Measurements from ENCODE around the gene PRSS57. TPM values are rescaled to one million over a fixed set of nuclear protein-coding genes. Genes with fewer than 3 reads are reported as not detected.
"Not testable (repeated sequence)": the region's sequence is repeated elsewhere in the genome, so short reads cannot be mapped to it uniquely, and the experiment has no call there.

PRSS57 gene
- total and polyA plus RNA-seq, 4 donors: 0.15 to 1.1 (median 0.33) TPM; not detected in 1

- not testable (repeated sequence) for DNase-seq (ENCODE audit: low read depth in 4 of 6, low spot score in 6 of 6)
- WGBS (ENCODE audit: insufficient coverage): 91% methylated on average over 12 of the region's 15 CpGs
Measured at GRCh38 chr19:698529-698928, 3.3 kb upstream of the PRSS57 start.

GRCh38 chr19:694481-695351 lies 536 bp downstream of the PRSS57 start:
- H3K4me3 ChIP-seq (ENCODE audit: low read depth, low read length): no peak overlapping the region
- peaks cover 8% of the 10 kb centered on the region for H3K27me3 ChIP-seq (ENCODE audit: control insufficient read depth, insufficient read depth, low read length)
- H3K9me3 ChIP-seq (ENCODE audit: control insufficient read depth, insufficient read depth, low read length): no peaks in the 10 kb centered on the region
- H3K27ac ChIP-seq (ENCODE audit: low read depth, low read length): no peak overlapping the region
- H3K36me3 ChIP-seq (ENCODE audit: control insufficient read depth, insufficient read depth, low read length): no peaks in the 10 kb centered on the region
- no peak for DNase-seq (ENCODE audit: low read depth in 4 of 6, low spot score in 6 of 6)
- WGBS (ENCODE audit: insufficient coverage): 44% methylated on average over 31 of the region's 41 CpGs
- no peaks in the 10 kb centered on the region for H3K4me1 ChIP-seq (ENCODE audit: control insufficient read depth, insufficient read depth, low read length)

More at GRCh38 chr19:698529-698928, 3.3 kb upstream of the PRSS57 start:
- H3K27me3 ChIP-seq (ENCODE audit: control insufficient read depth, insufficient read depth, low read length): peaks cover 10% of the 10 kb centered on the region
- not testable (repeated sequence) for H3K27ac ChIP-seq (ENCODE audit: low read depth, low read length); H3K4me3 ChIP-seq (ENCODE audit: low read depth, low read length); H3K9me3 ChIP-seq (ENCODE audit: control insufficient read depth, insufficient read depth, low read length); H3K36me3 ChIP-seq (ENCODE audit: control insufficient read depth, insufficient read depth, low read length); H3K4me1 ChIP-seq (ENCODE audit: control insufficient read depth, insufficient read depth, low read length)

- no peak overlapping the region for H3K4me3 ChIP-seq (ENCODE audit: low read depth, low read length)
- H3K4me1 ChIP-seq (ENCODE audit: control insufficient read depth, insufficient read depth, low read length): no peaks in the 10 kb centered on the region
- WGBS (ENCODE audit: insufficient coverage): 77% methylated on average over 16 of the region's 18 CpGs
- no peaks in the 10 kb centered on the region for H3K36me3 ChIP-seq (ENCODE audit: control insufficient read depth, insufficient read depth, low read length)
- no peak overlapping the region for H3K27ac ChIP-seq (ENCODE audit: low read depth, low read length)
- H3K9me3 ChIP-seq (ENCODE audit: control insufficient read depth, insufficient read depth, low read length): no peaks in the 10 kb centered on the region
- no peak for DNase-seq (ENCODE audit: low read depth in 4 of 6, low spot score in 6 of 6)
- peaks cover under 1% of the 10 kb centered on the region for H3K27me3 ChIP-seq (ENCODE audit: control insufficient read depth, insufficient read depth, low read length)
Measured at GRCh38 chr19:690203-690602, 5.0 kb downstream of the PRSS57 start.

DNA sequence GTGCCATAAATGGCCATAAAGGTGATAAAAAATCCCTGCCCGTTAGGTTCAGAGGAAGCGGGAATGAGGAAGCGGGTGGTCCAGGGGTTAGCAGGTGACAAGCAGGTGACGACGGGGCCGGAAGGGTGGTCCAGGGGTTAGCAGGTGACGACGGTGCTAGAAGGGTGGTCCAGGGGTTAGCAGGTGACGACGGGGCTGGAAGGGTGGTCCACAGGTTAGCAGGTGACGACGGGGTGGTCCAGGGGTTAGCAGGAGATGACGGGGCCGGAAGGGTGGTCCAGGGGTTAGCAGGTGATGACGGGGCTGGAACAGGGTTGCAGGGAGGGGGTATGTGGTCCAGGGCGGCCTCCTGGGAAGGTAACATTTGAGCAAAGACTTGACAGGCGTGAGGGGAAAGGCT lies 6.3 kb downstream of the PRSS57 start:
- Histone ChIP-seq H3K36me3 (ENCODE audit: control insufficient read depth, insufficient read depth, low read length) (no peaks in the 10 kb centered on the region), H3K27me3 (ENCODE audit: control insufficient read depth, insufficient read depth, low read length) (no peaks in the 10 kb centered on the region), H3K9me3 (ENCODE audit: control insufficient read depth, insufficient read depth, low read length) (no peaks in the 10 kb centered on the region), H3K4me3 (ENCODE audit: low read depth, low read length) (no peak overlapping the region), H3K4me1 (ENCODE audit: control insufficient read depth, insufficient read depth, low read length) (no peaks in the 10 kb centered on the region), H3K27ac (ENCODE audit: low read depth, low read length) (no peak overlapping the region)
- WGBS (ENCODE audit: insufficient coverage): 85% methylated on average over 16 of the region's 17 CpGs
- no peak for DNase-seq (ENCODE audit: low read depth in 4 of 6, low spot score in 6 of 6)

DNA sequence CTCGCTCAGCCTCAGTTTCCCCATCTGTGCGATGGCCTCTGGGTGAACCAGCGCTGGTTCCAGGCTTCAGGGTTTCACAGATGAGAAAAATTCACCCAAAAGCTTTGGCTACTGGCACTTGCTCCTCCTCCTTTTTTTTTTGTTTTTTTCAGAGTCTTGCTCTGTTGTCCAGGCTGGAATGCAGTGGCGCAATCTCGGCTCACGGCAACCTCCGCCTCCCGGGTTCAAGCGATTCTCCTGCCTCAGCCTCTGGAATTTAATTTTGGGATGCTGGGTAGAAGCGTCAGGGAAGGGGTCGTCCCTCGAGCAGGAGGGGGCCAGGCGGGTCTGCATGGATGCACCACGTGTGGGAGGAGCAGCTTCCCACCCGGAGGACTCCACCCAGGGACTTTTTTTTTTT lies 7.0 kb downstream of the PRSS57 start:
- WGBS (ENCODE audit: insufficient coverage): 82% methylated on average over 9 of the region's 15 CpGs

GRCh38 chr19:687569-688166 lies 7.6 kb downstream of the PRSS57 start:
- WGBS (ENCODE audit: insufficient coverage): 84% methylated on average over 10 of the region's 11 CpGs
- no peaks in the 10 kb centered on the region for H3K4me1 ChIP-seq (ENCODE audit: control insufficient read depth, insufficient read depth, low read length)
- no peaks in the 10 kb centered on the region for H3K9me3 ChIP-seq (ENCODE audit: control insufficient read depth, insufficient read depth, low read length)
- H3K27ac ChIP-seq (ENCODE audit: low read depth, low read length): no peak overlapping the region
- no peak overlapping the region for H3K4me3 ChIP-seq (ENCODE audit: low read depth, low read length)
- DNase-seq (ENCODE audit: low read depth in 4 of 6, low spot score in 6 of 6): no peak
- no peaks in the 10 kb centered on the region for H3K27me3 ChIP-seq (ENCODE audit: control insufficient read depth, insufficient read depth, low read length)
- H3K36me3 ChIP-seq (ENCODE audit: control insufficient read depth, insufficient read depth, low read length): peaks cover 6% of the 10 kb centered on the region

More for the DNA sequence above, 7.0 kb downstream of the PRSS57 start:
- H3K36me3 ChIP-seq (ENCODE audit: control insufficient read depth, insufficient read depth, low read length): peaks cover 2% of the 10 kb centered on the region
- DNase-seq (ENCODE audit: low read depth in 4 of 6, low spot score in 6 of 6): no peak
- no peak overlapping the region for H3K27ac ChIP-seq (ENCODE audit: low read depth, low read length)
- H3K4me3 ChIP-seq (ENCODE audit: low read depth, low read length): no peak overlapping the region
- no peaks in the 10 kb centered on the region for H3K27me3 ChIP-seq (ENCODE audit: control insufficient read depth, insufficient read depth, low read length)
- H3K4me1 ChIP-seq (ENCODE audit: control insufficient read depth, insufficient read depth, low read length): no peaks in the 10 kb centered on the region
- no peaks in the 10 kb centered on the region for H3K9me3 ChIP-seq (ENCODE audit: control insufficient read depth, insufficient read depth, low read length)

DNA sequence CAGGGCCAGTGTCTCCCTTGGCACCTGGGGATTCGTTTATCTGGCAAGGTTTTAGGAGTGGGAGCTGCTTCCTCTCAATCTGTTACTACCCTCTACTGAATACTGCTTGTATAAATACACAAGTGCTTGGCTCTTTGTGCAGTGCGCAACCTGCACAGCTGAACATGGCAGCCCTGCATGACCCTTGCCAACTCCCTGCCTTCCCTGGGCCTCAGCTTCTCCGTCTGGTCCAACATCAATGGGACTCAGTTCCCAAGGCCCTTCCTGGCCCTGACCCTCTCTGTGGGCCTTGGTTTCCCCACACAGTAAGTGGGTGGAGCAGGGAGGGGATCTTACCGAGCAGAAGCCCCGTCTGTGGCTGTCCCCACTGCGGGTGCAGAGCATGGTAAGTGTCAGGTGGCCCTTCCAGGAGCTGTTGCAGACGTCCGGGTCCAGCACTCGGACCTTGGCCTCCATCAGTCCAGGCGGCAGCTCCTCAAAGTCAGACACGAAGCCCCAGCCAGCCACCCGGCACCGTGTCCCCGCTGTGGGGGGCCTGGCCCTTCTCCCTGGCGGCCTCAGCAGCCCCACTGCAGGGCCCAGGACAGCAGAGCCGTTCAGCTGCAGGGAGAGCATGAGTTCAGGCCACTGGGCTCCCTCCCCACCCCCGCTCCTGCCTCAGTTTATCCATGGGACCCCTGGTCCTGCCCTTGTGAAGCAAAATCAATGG lies 8.5 kb downstream of the PRSS57 start:
- H3K4me3 ChIP-seq (ENCODE audit: low read depth, low read length): no peak overlapping the region
- no peak for DNase-seq (ENCODE audit: low read depth in 4 of 6, low spot score in 6 of 6)
- no peaks in the 10 kb centered on the region for H3K4me1 ChIP-seq (ENCODE audit: control insufficient read depth, insufficient read depth, low read length)
- WGBS (ENCODE audit: insufficient coverage): 70% methylated on average over 16 of the region's 17 CpGs
- H3K27me3 ChIP-seq (ENCODE audit: control insufficient read depth, insufficient read depth, low read length): no peaks in the 10 kb centered on the region
- no peak overlapping the region for H3K27ac ChIP-seq (ENCODE audit: low read depth, low read length)
- peaks cover 10% of the 10 kb centered on the region for H3K36me3 ChIP-seq (ENCODE audit: control insufficient read depth, insufficient read depth, low read length)
- no peaks in the 10 kb centered on the region for H3K9me3 ChIP-seq (ENCODE audit: control insufficient read depth, insufficient read depth, low read length)

DNA sequence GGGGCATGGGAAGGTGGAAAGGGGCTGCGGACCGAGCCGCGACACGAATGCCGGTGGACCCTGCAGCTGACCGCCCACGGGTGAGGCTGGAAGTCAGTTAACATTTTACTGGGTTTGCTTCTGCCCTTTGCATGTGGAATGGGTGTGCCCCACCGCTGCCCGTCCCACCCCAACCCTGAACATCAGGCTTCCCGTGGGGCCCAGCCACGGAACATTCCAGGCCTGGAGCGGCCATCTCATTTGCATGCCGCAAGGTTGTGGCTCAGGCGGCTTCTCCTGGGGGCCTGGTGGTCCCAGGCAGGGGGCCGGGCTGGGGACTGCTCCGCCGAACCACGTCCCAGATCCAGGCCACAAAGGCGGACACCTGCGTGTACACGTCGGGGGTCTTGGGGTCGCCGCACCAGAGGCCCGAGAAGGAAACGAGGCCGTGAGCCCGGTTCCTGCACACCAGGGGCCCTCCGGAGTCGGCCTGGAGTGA lies 9.8 kb downstream of the PRSS57 start:
- no peaks in the 10 kb centered on the region for H3K27me3 ChIP-seq (ENCODE audit: control insufficient read depth, insufficient read depth, low read length)
- DNase-seq (ENCODE audit: low read depth in 4 of 6, low spot score in 6 of 6): no peak
- H3K9me3 ChIP-seq (ENCODE audit: control insufficient read depth, insufficient read depth, low read length): no peaks in the 10 kb centered on the region
- no peak overlapping the region for H3K4me3 ChIP-seq (ENCODE audit: low read depth, low read length)
- peaks cover 10% of the 10 kb centered on the region for H3K36me3 ChIP-seq (ENCODE audit: control insufficient read depth, insufficient read depth, low read length)
- no peak overlapping the region for H3K27ac ChIP-seq (ENCODE audit: low read depth, low read length)
- 81% methylated on average over 20 of the region's 31 CpGs for WGBS (ENCODE audit: insufficient coverage)
- H3K4me1 ChIP-seq (ENCODE audit: control insufficient read depth, insufficient read depth, low read length): peaks cover 12% of the 10 kb centered on the region

GRCh38 chr19:682678-683320 lies 12.5 kb downstream of the PRSS57 start:
- no peak overlapping the region for H3K4me3 ChIP-seq (ENCODE audit: low read depth, low read length)
- peaks cover 18% of the 10 kb centered on the region for H3K36me3 ChIP-seq (ENCODE audit: control insufficient read depth, insufficient read depth, low read length)
- H3K27ac ChIP-seq (ENCODE audit: low read depth, low read length): no peak overlapping the region
- no peaks in the 10 kb centered on the region for H3K27me3 ChIP-seq (ENCODE audit: control insufficient read depth, insufficient read depth, low read length)
- WGBS (ENCODE audit: insufficient coverage): 87% methylated on average over 22 of the region's 25 CpGs
- H3K4me1 ChIP-seq (ENCODE audit: control insufficient read depth, insufficient read depth, low read length): peaks cover 29% of the 10 kb centered on the region
- H3K9me3 ChIP-seq (ENCODE audit: control insufficient read depth, insufficient read depth, low read length): no peaks in the 10 kb centered on the region
- DNase-seq (ENCODE audit: low read depth in 4 of 6, low spot score in 6 of 6): no peak

Data from spinal cord (tissue), 10 donors.